ENCODE results near the gene WFS1.
A peak's percentile ranks its signal among the peaks of the same experiment; 100 is the strongest.

Gene WFS1

GRCh38 chr4:6268650-6269615, 717 bp upstream of the WFS1 start:
- 0 out of 2 replicates have a peak overlapping the region, but pooled peaks have one; percentile 44 for H3K9ac ChIP-seq
- peaks cover 10% of the 10 kb centered on the region for H3K27me3 ChIP-seq
- no peak overlapping the region for H3K27ac ChIP-seq
- H4K20me1 ChIP-seq = peaks cover 36% of the 10 kb centered on the region
- H3K36me3 ChIP-seq = no peaks in the 10 kb centered on the region
- peaks cover 91% of the 10 kb centered on the region for H3K4me1 ChIP-seq
- no peak for TF ChIP-seq Cebpa-rat (IDR thresholded peaks at IDR 0.05)
- H3K4me2 ChIP-seq = peak overlapping the region; percentile 89
- peak overlapping the region; percentile 91 for H3K4me3 ChIP-seq
- no peaks in the 10 kb centered on the region for H3K9me3 ChIP-seq

DNA sequence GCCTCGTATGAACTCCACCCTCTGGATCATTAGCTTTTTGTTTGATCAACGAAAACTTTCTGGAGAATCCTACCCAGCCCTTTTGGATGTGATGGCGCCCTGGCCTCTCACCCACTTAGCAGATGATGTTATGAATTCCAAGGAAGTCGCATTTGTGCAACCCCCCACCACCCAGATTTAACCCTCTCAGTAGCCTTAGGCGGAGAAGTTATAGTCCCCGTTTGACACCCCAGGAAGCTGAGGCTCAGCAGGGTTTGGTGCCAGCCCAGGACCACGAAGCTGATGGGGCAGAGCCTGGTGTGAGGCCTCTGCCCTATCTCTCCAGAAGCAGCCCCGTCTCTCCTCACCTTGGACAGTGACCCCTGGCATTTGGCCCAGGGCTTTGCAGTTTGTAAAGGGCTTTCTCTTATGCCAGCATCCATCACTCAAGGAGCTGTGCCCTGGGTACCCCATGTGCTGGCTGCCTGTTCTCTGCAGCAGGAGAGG, 1.0 kb downstream of the WFS1 start:
- no peak overlapping the region for H3K27ac ChIP-seq
- H3K9ac ChIP-seq = peak overlapping the region; percentile 82
- peak overlapping the region; percentile 91 for H3K4me3 ChIP-seq

GRCh38 chr4:6271206-6271605, 1.6 kb downstream of the WFS1 start:
- H3K4me3 ChIP-seq = peak overlapping the region; percentile 91

More for the DNA sequence above, 1.0 kb downstream of the WFS1 start:
- Histone ChIP-seq H3K4me2 (peak overlapping the region; percentile 99), H3K4me1 (peaks cover 91% of the 10 kb centered on the region), H4K20me1 (peaks cover 50% of the 10 kb centered on the region), H3K9me3 (no peaks in the 10 kb centered on the region), H3K36me3 (no peaks in the 10 kb centered on the region), H3K27me3 (peaks cover 10% of the 10 kb centered on the region)
- TF ChIP-seq Cebpa-rat (IDR thresholded peaks at IDR 0.05) = no peak

GRCh38 chr4:6271701-6272465, 2.2 kb downstream of the WFS1 start:
- H3K27ac ChIP-seq = no peak overlapping the region

More at GRCh38 chr4:6271206-6271605, 1.6 kb downstream of the WFS1 start:
- Histone ChIP-seq H4K20me1 (peaks cover 55% of the 10 kb centered on the region), H3K36me3 (no peaks in the 10 kb centered on the region), H3K4me2 (peak overlapping the region; percentile 99), H3K4me1 (peaks cover 91% of the 10 kb centered on the region), H3K27me3 (peaks cover 10% of the 10 kb centered on the region), H3K9ac (no peak overlapping the region; the same call in 1 of the 2 replicates), H3K27ac (no peak overlapping the region), H3K9me3 (no peaks in the 10 kb centered on the region)
- no peak for TF ChIP-seq Cebpa-rat (IDR thresholded peaks at IDR 0.05)

GRCh38 chr4:6272863-6273660, 3.4 kb downstream of the WFS1 start:
- Histone ChIP-seq H3K36me3 (no peaks in the 10 kb centered on the region), H4K20me1 (peaks cover 74% of the 10 kb centered on the region), H3K4me1 (peaks cover 91% of the 10 kb centered on the region), H3K4me3 (peak overlapping the region; percentile 6; the same call in 1 of the 2 replicates), H3K27ac (no peak overlapping the region), H3K9me3 (no peaks in the 10 kb centered on the region), H3K27me3 (peaks cover 10% of the 10 kb centered on the region), H3K4me2 (peak overlapping the region; percentile 99), H3K9ac (no peak overlapping the region)
- TF ChIP-seq Cebpa-rat (IDR thresholded peaks at IDR 0.05) = no peak

More at GRCh38 chr4:6271701-6272465, 2.2 kb downstream of the WFS1 start:
- H3K4me1 ChIP-seq = peaks cover 91% of the 10 kb centered on the region
- peaks cover 10% of the 10 kb centered on the region for H3K27me3 ChIP-seq
- H4K20me1 ChIP-seq = peaks cover 62% of the 10 kb centered on the region
- peak overlapping the region; percentile 99 for H3K4me2 ChIP-seq
- no peaks in the 10 kb centered on the region for H3K36me3 ChIP-seq
- no peaks in the 10 kb centered on the region for H3K9me3 ChIP-seq
- H3K4me3 ChIP-seq = peak overlapping the region; percentile 91
- peak overlapping the region; percentile 13; the same call in 1 of the 2 replicates for H3K9ac ChIP-seq
- TF ChIP-seq Cebpa-rat (IDR thresholded peaks at IDR 0.05) = no peak

DNA sequence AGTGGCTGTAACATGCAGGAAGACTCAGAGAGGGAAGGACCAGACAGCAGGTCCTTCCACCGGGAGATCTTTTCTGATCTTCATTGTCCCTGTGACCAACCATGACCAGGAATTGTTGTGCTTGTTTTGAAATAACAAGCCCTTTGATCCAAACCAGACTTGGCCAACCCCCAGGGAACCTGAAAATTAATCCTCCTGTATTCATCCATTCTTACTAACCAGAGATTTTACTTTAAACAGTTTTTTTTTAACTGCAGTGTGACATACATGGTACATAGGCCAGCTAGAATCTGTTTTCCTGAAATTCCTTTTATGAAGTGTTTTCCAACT, 4.0 kb downstream of the WFS1 start:
- peak overlapping the region; percentile 99 for H3K4me2 ChIP-seq
- peaks cover 80% of the 10 kb centered on the region for H4K20me1 ChIP-seq
- no peak overlapping the region for H3K27ac ChIP-seq
- no peak overlapping the region; the same call in 1 of the 2 replicates for H3K4me3 ChIP-seq
- TF ChIP-seq Cebpa-rat (IDR thresholded peaks at IDR 0.05) = no peak
- peaks cover 91% of the 10 kb centered on the region for H3K4me1 ChIP-seq
- no peaks in the 10 kb centered on the region for H3K36me3 ChIP-seq
- H3K9me3 ChIP-seq = no peaks in the 10 kb centered on the region
- peaks cover 10% of the 10 kb centered on the region for H3K27me3 ChIP-seq
- no peak overlapping the region for H3K9ac ChIP-seq

GRCh38 chr4:6275351-6275750, 5.7 kb downstream of the WFS1 start:
- no peak overlapping the region for H3K27ac ChIP-seq
- peaks cover 96% of the 10 kb centered on the region for H4K20me1 ChIP-seq
- H3K4me1 ChIP-seq = peaks cover 100% of the 10 kb centered on the region

GRCh38 chr4:6275898-6276806, 6.5 kb downstream of the WFS1 start:
- Histone ChIP-seq H3K36me3 (peaks cover 17% of the 10 kb centered on the region), H3K9me3 (no peaks in the 10 kb centered on the region), H3K27ac (peak overlapping the region; percentile 35; the same call in 1 of the 2 replicates), H3K4me2 (peak overlapping the region; percentile 99), H3K4me1 (peaks cover 100% of the 10 kb centered on the region), H3K9ac (peak overlapping the region; percentile 28; the same call in 1 of the 2 replicates), H3K27me3 (peaks cover under 1% of the 10 kb centered on the region), H4K20me1 (peaks cover 96% of the 10 kb centered on the region), H3K4me3 (no peak overlapping the region)
- TF ChIP-seq Cebpa-rat (IDR thresholded peaks at IDR 0.05) = no peak

More at GRCh38 chr4:6275351-6275750, 5.7 kb downstream of the WFS1 start:
- Histone ChIP-seq H3K9ac (no peak overlapping the region), H3K36me3 (peaks cover 9% of the 10 kb centered on the region), H3K27me3 (peaks cover 9% of the 10 kb centered on the region), H3K4me2 (peak overlapping the region; percentile 99), H3K9me3 (no peaks in the 10 kb centered on the region), H3K4me3 (no peak overlapping the region)
- TF ChIP-seq Cebpa-rat (IDR thresholded peaks at IDR 0.05) = no peak
